Measurements from ENCODE around the gene SERTAD1.

Gene SERTAD1

DNA sequence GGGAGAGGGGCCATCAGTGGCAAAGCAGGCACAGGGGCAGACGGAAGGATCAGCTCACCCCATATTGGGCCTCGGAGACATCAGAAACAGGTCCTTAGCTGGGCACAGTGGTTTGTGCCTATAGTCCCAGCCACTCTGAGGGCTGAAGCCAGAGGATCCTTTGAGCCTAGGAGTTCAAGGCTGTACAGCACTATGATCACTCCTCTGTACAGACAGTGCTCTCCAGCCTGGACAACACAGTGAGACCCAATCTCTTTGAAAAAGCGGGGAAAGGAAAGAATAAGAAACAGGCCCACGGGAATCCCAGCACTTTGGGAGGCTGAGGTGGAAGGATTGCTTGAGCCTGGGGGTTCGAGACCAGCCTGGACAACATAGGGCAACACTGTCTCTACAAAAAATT, 6.0 kb downstream of the SERTAD1 start:
- Histone ChIP-seq H3K79me2 (peaks cover 7% of the 10 kb centered on the region), H3K4me2 (ENCODE audit: low read length) (no peak overlapping the region), H3K27me3 (ENCODE audit: control insufficient read depth, insufficient read depth, low read length) (no peaks in the 10 kb centered on the region), H3K27ac (peak overlapping the region; percentile 0), H3K9ac (no peak overlapping the region), H2AFZ (no peak overlapping the region), H3K4me3 (ENCODE audit: low read depth, low read length) (no peak overlapping the region), H3K4me1 (peaks cover 34% of the 10 kb centered on the region), H3K36me3 (ENCODE audit: control insufficient read depth, insufficient read depth, low read length) (no peaks in the 10 kb centered on the region), H3K9me3 (ENCODE audit: control insufficient read depth, low read length) (no peaks in the 10 kb centered on the region)
- TF ChIP-seq, protein P1, sequence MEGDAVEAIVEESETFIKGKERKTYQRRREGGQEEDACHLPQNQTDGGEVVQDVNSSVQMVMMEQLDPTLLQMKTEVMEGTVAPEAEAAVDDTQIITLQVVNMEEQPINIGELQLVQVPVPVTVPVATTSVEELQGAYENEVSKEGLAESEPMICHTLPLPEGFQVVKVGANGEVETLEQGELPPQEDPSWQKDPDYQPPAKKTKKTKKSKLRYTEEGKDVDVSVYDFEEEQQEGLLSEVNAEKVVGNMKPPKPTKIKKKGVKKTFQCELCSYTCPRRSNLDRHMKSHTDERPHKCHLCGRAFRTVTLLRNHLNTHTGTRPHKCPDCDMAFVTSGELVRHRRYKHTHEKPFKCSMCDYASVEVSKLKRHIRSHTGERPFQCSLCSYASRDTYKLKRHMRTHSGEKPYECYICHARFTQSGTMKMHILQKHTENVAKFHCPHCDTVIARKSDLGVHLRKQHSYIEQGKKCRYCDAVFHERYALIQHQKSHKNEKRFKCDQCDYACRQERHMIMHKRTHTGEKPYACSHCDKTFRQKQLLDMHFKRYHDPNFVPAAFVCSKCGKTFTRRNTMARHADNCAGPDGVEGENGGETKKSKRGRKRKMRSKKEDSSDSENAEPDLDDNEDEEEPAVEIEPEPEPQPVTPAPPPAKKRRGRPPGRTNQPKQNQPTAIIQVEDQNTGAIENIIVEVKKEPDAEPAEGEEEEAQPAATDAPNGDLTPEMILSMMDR (IDR thresholded peaks at IDR 0.05): no peak

DNA sequence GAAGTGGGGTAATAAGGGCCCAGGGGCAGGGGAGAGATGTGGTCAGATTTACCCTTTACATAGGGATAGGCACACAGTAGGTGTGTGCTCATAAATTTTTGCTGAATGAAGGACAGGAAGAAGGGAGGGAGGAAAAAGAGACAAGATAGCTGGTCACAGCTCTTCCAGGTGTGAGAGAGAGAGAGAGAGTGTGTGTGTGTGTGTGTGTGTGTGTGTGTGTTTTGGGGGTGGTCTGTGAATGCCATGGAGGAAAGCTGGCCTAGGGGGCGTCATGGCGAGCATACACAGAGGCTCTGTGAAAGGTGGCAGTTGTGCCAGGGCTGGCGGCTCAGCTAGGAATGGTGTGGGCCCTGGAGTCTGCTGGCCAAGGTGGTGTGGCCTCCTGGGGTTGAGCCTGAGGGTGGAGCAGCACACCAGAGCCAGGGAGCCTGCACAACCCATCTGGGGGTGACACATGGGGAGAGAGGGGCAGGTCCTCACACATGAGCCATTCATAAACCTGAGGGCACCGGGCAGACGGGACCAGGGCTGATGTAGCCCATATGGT, 6.7 kb downstream of the SERTAD1 start:
- H2AFZ ChIP-seq: no peak overlapping the region
- H3K79me2 ChIP-seq: peaks cover 6% of the 10 kb centered on the region
- H3K27ac ChIP-seq: peak overlapping the region; percentile 0
- no peak overlapping the region for H3K9ac ChIP-seq
- H3K4me3 ChIP-seq (ENCODE audit: low read depth, low read length): no peak overlapping the region
- peaks cover 38% of the 10 kb centered on the region for H3K4me1 ChIP-seq
- H3K9me3 ChIP-seq (ENCODE audit: control insufficient read depth, low read length): no peaks in the 10 kb centered on the region
- TF ChIP-seq, protein P1 (IDR thresholded peaks at IDR 0.05): no peak
- H3K27me3 ChIP-seq (ENCODE audit: control insufficient read depth, insufficient read depth, low read length): no peaks in the 10 kb centered on the region
- H3K36me3 ChIP-seq (ENCODE audit: control insufficient read depth, insufficient read depth, low read length): no peaks in the 10 kb centered on the region
- H3K4me2 ChIP-seq (ENCODE audit: low read length): no peak overlapping the region

DNA sequence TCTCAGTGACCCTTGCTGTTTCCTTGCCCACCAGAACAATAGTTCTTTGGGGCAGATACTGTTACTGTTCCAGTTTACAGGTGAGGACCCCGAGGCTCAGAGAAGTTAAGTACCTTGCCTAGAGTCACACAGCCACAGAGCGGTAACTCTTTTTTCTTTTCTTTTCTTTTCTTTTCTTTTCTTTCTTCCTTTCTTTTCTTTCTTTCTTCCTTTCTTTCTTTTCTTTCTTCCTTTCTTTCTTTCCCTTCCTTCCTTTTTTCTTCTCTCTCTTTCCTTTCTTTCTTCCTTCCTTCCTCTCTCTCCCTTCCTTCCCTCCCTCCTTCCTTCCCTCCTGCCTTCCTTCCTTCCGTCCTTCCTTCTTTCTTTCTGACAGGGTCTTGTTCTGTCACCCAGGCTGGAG, 7.8 kb downstream of the SERTAD1 start:
- TF ChIP-seq, protein P1 (IDR thresholded peaks at IDR 0.05): no peak

DNA sequence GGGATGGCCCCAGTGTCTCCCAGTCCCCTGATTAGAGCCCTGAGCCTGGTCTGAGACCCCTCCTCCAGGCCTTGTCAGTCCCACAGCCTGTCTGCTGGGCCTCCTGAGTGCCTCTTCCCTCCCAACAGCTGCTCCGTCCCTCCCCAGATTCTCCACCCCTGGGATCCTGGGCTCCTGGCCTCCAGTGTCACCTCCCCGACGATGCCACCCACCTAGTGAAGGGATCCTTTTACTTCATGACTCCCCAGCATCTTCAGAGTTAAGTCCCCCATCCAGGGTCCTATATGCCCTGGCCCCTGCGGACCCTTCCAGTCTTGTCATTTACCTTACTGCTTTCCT, 8.2 kb downstream of the SERTAD1 start:
- Histone ChIP-seq H2AFZ (peak overlapping the region; percentile 71), H3K9ac (no peak overlapping the region), H3K4me3 (ENCODE audit: low read depth, low read length) (peak overlapping the region; percentile 5), H3K79me2 (no peaks in the 10 kb centered on the region), H3K27me3 (ENCODE audit: control insufficient read depth, insufficient read depth, low read length) (no peaks in the 10 kb centered on the region), H3K27ac (peak overlapping the region; percentile 88), H3K4me1 (peaks cover 38% of the 10 kb centered on the region), H3K9me3 (ENCODE audit: control insufficient read depth, low read length) (no peaks in the 10 kb centered on the region), H3K4me2 (ENCODE audit: low read length) (peak overlapping the region; percentile 55), H3K36me3 (ENCODE audit: control insufficient read depth, insufficient read depth, low read length) (no peaks in the 10 kb centered on the region)
- TF ChIP-seq, protein P1 (IDR thresholded peaks at IDR 0.05): no peak

More for the DNA sequence above, 7.8 kb downstream of the SERTAD1 start:
- H3K36me3 ChIP-seq (ENCODE audit: control insufficient read depth, insufficient read depth, low read length): no peaks in the 10 kb centered on the region
- no peak overlapping the region for H2AFZ ChIP-seq
- H3K27ac ChIP-seq: peak overlapping the region; percentile 88
- peaks cover 4% of the 10 kb centered on the region for H3K79me2 ChIP-seq
- H3K9ac ChIP-seq: no peak overlapping the region
- H3K9me3 ChIP-seq (ENCODE audit: control insufficient read depth, low read length): no peaks in the 10 kb centered on the region
- H3K4me3 ChIP-seq (ENCODE audit: low read depth, low read length): no peak overlapping the region
- H3K4me2 ChIP-seq (ENCODE audit: low read length): no peak overlapping the region
- peaks cover 38% of the 10 kb centered on the region for H3K4me1 ChIP-seq
- H3K27me3 ChIP-seq (ENCODE audit: control insufficient read depth, insufficient read depth, low read length): no peaks in the 10 kb centered on the region

DNA sequence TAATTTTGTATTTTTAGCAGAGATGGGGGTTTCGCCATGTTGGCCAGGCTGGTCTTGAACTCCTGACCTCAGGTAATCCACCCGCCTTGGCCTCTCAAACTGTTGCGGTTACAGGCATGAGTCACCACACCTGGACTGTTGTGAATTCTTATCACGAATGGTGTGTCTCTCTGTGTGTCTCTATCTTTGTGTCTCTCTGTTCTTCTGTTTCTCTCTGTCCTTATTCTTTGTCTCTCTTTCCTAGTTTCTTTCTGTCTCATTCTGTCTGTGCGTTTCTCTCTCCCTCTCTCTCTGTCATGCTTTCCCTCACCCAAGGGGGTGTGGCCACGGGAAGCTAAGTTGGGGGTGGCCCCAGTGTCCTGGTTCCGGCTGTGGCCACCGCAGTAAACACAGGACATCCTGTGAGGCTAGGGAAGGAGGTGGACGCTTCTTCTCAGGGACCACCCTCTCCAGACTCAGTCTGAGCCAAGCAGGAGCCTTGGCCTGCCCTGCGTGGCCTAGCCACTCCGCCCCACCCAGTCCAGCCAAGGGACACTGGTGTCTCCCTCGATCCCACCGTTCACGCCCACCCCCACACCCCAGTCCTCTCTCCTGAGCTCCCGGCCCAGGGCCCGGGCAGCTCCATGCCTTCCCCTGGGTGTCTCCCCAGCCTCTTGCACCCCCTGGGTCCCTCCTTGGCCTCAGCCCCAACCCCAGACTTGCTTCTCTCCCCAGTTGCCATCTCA, 8.7 kb downstream of the SERTAD1 start:
- no peaks in the 10 kb centered on the region for H3K36me3 ChIP-seq (ENCODE audit: control insufficient read depth, insufficient read depth, low read length)
- H3K79me2 ChIP-seq: no peaks in the 10 kb centered on the region
- H2AFZ ChIP-seq: peak overlapping the region; percentile 71
- peak overlapping the region; percentile 88 for H3K27ac ChIP-seq
- TF ChIP-seq, protein P1 (IDR thresholded peaks at IDR 0.05): no peak
- H3K4me2 ChIP-seq (ENCODE audit: low read length): peak overlapping the region; percentile 55
- no peaks in the 10 kb centered on the region for H3K27me3 ChIP-seq (ENCODE audit: control insufficient read depth, insufficient read depth, low read length)
- no peak overlapping the region for H3K9ac ChIP-seq
- H3K9me3 ChIP-seq (ENCODE audit: control insufficient read depth, low read length): no peaks in the 10 kb centered on the region
- H3K4me3 ChIP-seq (ENCODE audit: low read depth, low read length): peak overlapping the region; percentile 5
- H3K4me1 ChIP-seq: peaks cover 40% of the 10 kb centered on the region

Measured in parathyroid adenoma (tissue), 2 donors.